Subcutaneous abdominal adipose tissue (tissue), 5 donors: ENCODE data around the gene CRISPLD2.
"Not testable (repeated sequence)": the region's sequence is repeated elsewhere in the genome, so short reads cannot be mapped to it uniquely, and the experiment has no call there.

ENCODE experiments used
- H3K27ac ChIP-seq: one replicate; pipeline ENCODE4 v1.7.0; 2013; ENCODE audit warnings: low read depth, mild to moderate bottlenecking, inconsistent platforms, low read length, moderate library complexity
- H3K27me3 ChIP-seq, 5 donors: one replicate each; pipeline ENCODE4 v1.7.0; 2013; ENCODE audit warnings: low read length in 5 of 5, inconsistent platforms in 1 of 5; ENCODE audit not compliant: control insufficient read depth in 5 of 5, insufficient read depth in 4 of 5
- H3K36me3 ChIP-seq, 5 donors: one replicate each; pipeline ENCODE4 v1.7.0; 2013; ENCODE audit warnings: low read length in 5 of 5; ENCODE audit not compliant: control insufficient read depth in 5 of 5, insufficient read depth in 5 of 5
- H3K4me1 ChIP-seq, 5 donors: one replicate each; pipeline ENCODE4 v1.7.0; 2013; ENCODE audit warnings: low read length in 5 of 5, mild to moderate bottlenecking in 3 of 5, moderate library complexity in 1 of 5; ENCODE audit not compliant: control insufficient read depth in 5 of 5, insufficient read depth in 5 of 5
- H3K4me3 ChIP-seq, 5 donors: one replicate each; pipeline ENCODE4 v1.7.0; 2013; ENCODE audit warnings: low read length in 5 of 5, low read depth in 1 of 5
- H3K9ac ChIP-seq, 5 donors: one replicate each; pipeline ENCODE4 v1.7.0; 2013; ENCODE audit warnings: low read length in 5 of 5, mild to moderate bottlenecking in 4 of 5, moderate library complexity in 3 of 5
- H3K9me3 ChIP-seq, 5 donors: one replicate each; pipeline ENCODE4 v1.7.0; 2013; ENCODE audit warnings: low read length in 5 of 5; ENCODE audit not compliant: control insufficient read depth in 5 of 5
- donor health status: healthy.
- donor health status: healthy.
- donor health status: healthy.
- donor health status: healthy.
- donor health status: healthy.

Gene CRISPLD2

DNA sequence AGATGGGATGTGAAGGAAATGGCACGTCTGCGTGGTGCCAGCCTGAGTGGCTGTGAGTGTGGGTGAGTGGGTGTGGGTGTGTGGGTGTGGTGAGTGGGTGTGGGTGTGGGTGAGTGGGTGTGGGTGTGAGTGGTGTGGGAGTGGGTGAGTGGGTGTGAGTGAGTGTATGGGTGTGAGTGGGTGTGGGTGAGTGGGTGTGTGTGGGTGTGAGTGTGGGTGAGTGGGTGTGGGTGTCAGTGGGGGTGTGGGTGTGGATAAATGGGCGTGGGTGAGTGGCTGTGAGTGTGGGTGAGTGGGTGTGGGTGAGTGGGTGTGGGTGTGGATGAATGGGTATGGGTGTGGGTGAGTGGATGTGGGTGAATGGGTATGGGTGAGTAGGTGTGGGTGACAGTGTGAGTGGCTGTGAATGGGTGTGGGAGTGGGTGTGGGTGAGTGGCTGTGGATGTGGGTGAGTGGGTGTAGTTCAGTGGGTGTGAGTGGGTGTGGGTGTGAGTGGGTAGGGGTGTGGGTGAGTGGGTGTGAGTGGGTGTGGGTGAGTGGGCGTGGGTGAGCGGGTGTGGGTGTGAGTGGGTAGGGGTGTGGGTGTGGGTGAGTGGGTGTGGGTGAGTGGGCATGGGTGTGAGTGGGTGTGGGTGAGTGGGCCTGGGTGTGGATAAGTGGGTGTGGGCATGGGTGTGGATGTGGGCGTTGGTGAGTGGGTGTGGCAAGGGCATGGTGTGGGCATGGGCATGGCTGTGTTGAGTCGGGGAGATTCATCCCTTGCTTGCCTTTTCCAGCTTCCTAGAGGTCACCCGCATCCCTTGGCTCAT lies 110.7 kb downstream of the CRISPLD2 start:
- Histone ChIP-seq H3K27ac (no peak overlapping the region), H3K27me3 (peaks cover 0 to 31% (median 7%) of the 10 kb centered on the region in 5 donors), H3K36me3 (no peaks in the 10 kb centered on the region), H3K9ac (no peak overlapping the region), H3K4me1 (peaks cover 0 to 48% (median 41%) of the 10 kb centered on the region in 5 donors), H3K9me3 (peaks cover 0 to 8% (median 3%) of the 10 kb centered on the region in 5 donors), H3K4me3 (no peak overlapping the region)

DNA sequence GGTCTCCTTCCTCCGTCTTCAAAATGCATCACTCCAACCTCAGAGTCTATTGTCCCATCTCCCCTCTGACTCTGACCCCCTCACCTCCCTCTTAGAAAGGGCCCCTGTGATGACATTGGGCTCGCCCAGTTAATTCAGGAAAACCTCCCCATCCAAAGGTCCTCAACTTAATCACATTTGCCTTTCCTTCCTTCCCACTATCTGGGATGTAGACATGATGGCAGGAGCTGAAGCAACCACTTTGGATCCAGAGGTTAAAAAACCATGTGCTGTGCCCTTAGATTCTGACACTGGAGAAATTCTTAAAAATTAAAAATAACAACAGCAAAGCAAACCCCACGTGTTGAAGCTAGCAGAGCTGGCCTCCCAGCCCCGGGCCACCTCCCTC lies 111.3 kb downstream of the CRISPLD2 start:
- H3K27ac ChIP-seq = no peak overlapping the region
- H3K9me3 ChIP-seq = peaks cover 0 to 8% (median 3%) of the 10 kb centered on the region in 5 donors
- peaks cover 0 to 31% (median 7%) of the 10 kb centered on the region in 5 donors for H3K27me3 ChIP-seq
- H3K4me1 ChIP-seq = peaks cover 0 to 42% (median 37%) of the 10 kb centered on the region in 5 donors
- H3K36me3 ChIP-seq = no peaks in the 10 kb centered on the region
- H3K9ac ChIP-seq = no peak overlapping the region
- no peak overlapping the region for H3K4me3 ChIP-seq

DNA sequence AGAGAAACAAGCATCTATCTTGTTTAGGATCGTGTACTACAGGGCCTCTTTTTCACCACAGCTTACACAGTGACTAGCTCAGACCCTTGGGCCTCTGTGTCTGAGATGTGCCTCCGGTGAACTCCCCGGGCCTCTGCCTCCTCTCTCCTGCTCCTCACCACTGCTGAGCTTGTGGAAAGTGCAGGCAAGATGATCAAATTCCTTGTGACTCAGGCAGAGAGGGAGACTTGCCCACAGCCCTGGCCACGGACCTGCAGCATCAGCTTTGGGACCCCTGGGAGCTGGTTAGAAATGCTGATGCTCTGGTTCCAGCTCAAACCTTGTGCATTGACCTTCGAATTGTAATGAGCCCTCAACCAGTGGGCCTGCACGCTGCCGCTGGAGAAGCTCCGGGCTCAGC lies 111.7 kb downstream of the CRISPLD2 start:
- H3K4me1 ChIP-seq = peaks cover 0 to 42% (median 37%) of the 10 kb centered on the region in 5 donors

DNA sequence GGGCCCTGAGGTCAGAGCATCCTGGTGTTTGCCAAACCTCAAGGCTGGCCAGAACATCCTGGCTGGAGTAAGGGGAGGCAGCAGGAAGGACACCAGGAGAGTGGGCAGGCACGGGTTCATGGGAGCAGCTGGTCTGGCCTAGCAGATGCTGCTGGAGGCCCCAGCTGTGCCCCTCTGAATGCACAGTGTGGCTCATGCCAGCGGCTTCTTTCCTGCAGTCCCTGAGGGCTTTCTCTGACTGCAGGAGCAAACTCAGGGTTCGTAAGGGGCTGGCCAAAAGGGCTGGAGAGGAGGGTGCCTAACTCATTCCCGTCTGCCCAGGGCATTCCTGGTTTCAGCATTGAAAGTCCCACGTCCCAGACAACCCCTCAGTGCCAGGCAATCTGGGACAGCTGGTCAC lies 112.9 kb downstream of the CRISPLD2 start:
- Histone ChIP-seq H3K4me3 (no peak overlapping the region), H3K36me3 (no peaks in the 10 kb centered on the region), H3K9ac (no peak overlapping the region), H3K4me1 (peaks cover 0 to 39% (median 37%) of the 10 kb centered on the region in 5 donors), H3K27ac (no peak overlapping the region), H3K27me3 (peaks cover 0 to 27% (median 7%) of the 10 kb centered on the region in 5 donors), H3K9me3 (peaks cover 0 to 8% (median 3%) of the 10 kb centered on the region in 5 donors)

More for the DNA sequence above, 111.7 kb downstream of the CRISPLD2 start:
- Histone ChIP-seq H3K27ac (no peak overlapping the region), H3K4me3 (no peak overlapping the region), H3K9me3 (peaks cover 0 to 8% (median 3%) of the 10 kb centered on the region in 5 donors), H3K27me3 (peaks cover 0 to 29% (median 7%) of the 10 kb centered on the region in 5 donors), H3K36me3 (no peaks in the 10 kb centered on the region), H3K9ac (no peak overlapping the region)

DNA sequence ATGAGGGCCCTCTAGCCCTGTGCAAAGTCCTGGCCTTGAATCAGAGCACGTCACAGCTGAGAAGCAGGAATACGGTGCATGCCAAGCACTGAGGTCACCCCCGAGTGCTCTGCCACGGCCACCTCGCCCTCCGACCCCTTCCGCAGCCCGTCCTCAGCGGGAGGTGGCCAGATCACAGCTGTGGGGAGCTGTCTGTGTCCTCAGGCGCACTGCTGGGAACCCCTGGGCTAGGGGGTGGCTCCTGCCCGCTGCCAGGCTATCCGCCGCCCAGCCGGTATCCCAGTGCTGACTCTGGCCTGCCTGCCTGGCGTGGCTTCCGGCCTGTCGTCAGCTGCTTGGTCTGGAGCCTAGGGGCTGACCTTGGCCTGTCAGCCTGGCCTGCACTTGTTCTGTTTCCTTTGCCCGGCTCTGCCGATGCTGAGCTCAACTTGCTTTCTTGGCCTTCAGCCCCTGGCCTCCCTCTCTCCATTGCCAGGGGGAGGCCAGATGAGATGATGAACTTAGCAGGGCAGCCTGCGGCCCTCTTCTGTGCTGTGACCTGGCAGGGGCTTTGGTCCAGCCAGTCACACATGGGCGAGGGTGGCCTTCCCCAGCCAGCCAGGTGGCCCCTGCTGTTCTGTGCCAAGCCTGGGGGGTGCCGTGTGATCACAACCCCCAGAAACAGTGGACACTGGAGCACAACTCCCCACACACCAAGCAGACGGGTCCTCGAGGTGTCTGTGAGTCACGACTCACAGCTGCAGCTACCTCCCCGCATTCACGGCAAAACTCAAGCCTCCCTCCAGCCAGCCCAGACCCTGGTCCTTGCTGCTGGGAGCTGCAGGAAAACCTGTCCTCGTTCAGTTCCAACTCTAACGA lies 114.2 kb downstream of the CRISPLD2 start:
- H3K4me3 ChIP-seq = peak overlapping the region in 3 of 5 donors; percentile 29 to 39 (median 38)
- H3K4me1 ChIP-seq = peaks cover 0 to 26% (median 24%) of the 10 kb centered on the region in 5 donors
- peaks cover 0 to 8% (median 3%) of the 10 kb centered on the region in 5 donors for H3K9me3 ChIP-seq
- H3K27me3 ChIP-seq = peaks cover 0 to 16% (median 2%) of the 10 kb centered on the region in 5 donors
- peak overlapping the region in 3 of 5 donors; percentile 53 to 69 (median 67) for H3K9ac ChIP-seq
- H3K36me3 ChIP-seq = no peaks in the 10 kb centered on the region
- H3K27ac ChIP-seq = no peak overlapping the region

DNA sequence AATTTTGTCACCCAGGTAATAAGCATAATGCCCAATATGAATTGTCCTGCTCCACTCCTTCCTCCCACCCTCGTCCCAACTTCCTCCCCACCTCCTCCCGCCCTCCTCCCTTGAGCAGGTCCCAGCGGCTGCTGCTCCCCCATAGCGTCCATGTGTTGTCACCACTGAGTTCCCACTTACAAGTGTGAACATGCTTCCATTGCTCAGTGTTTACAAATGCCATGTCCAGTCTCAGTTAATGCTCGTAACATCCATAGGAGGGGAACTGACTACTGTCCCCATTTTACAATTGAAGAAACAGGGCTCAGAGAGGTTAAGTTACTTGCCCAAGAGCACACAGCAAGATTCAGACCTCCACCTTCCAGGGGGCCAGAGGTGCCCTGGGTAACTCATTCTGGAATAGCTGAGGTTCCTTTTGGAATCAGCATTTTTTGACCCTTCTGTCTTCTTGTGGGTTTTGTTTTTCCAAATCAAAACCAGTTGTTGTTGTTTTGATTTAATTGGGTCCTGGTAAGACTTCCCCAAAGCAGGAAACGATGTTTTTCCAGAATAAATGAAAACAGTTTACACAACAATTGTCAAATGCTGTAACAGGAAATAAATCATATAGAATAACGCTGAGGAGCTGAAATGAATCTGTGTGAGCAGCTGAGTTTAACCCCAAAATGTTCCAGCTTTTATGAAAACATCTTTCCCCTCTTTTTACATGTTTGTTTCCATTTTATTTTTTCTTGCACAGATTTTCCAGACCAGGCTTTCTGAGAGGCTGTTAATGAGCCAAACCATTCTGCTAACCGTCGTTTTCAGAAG lies 117.6 kb downstream of the CRISPLD2 start:
- Histone ChIP-seq H3K27me3 (peaks cover 0 to 3% (median 0%) of the 10 kb centered on the region in 5 donors), H3K4me1 (peaks cover 0 to 20% (median 16%) of the 10 kb centered on the region in 5 donors), H3K4me3 (no peak overlapping the region), H3K27ac (no peak overlapping the region), H3K9me3 (no peaks in the 10 kb centered on the region), H3K36me3 (no peaks in the 10 kb centered on the region), H3K9ac (no peak overlapping the region)

DNA sequence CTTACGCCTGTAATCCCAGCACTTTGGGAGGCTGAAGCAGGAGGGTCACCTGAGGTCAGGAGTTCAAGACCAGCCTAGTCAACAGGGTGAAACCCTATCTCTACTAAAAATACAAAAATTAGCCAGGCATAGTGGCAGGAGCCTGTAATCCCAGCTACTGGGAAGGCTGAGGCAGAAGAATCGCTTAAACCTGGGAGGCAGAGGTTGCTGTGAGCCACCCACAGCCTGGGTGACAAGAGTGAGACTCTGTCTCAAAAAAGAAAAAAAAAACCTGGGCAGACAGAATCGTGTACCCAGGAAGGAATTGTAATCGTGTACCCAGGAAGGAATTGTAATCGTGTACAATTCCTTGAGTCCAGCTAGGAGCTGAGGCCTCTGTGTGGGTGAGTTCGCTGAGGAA lies 118.8 kb downstream of the CRISPLD2 start:
- H3K4me1 ChIP-seq = peaks cover 0 to 17% (median 13%) of the 10 kb centered on the region in 5 donors
- H3K4me3 ChIP-seq, H3K36me3 ChIP-seq, H3K27me3 ChIP-seq, H3K9me3 ChIP-seq, H3K9ac ChIP-seq, H3K27ac ChIP-seq: not testable (repeated sequence)

DNA sequence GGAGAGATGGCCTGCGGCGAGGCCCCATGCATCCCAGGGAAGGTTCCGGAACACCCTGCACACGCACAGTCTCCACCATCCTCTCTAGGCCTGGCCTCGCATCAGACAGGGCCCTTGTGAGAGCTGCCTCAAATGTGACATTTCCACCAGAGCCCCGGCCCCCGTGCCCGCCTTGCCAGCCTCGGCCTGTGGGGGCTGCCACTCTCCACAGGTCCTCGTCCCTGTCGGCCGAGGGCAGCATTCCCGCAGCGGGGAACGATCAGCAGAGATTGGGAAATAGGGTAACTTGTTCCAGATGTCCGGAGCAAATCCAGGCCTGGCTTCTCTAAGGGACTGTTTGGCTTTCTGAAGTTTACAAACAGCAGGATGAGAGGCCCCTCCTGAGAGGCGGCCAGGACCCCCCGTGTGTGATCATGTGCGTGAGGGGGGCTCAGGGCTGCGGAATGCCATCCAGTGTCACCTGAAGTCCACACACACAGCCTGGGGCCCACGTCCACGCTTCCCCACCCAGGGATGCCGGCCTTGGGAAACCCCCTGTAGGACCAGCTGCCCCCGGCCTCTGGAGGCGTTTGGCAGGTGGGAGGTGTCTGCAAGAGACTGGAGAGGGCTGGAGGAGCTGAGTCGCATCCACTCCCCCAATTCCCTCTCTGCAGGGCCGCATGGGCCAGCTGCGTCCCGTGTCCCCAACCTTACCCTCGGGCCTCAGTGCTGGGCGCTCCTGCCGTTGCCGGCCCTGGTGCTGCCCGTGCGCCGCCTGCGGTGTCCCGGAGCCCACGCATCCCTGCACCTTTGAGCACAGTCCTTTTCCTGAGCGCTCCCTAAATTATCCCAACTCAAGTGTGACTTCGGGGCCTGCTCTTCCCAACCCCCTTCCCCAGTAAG lies 121.1 kb downstream of the CRISPLD2 start:
- Histone ChIP-seq H3K36me3 (no peaks in the 10 kb centered on the region), H3K27ac (no peak overlapping the region), H3K27me3 (peaks cover 0 to 5% (median 0%) of the 10 kb centered on the region in 5 donors), H3K4me3 (no peak overlapping the region), H3K9me3 (no peaks in the 10 kb centered on the region), H3K9ac (no peak overlapping the region), H3K4me1 (peaks cover 0 to 8% (median 4%) of the 10 kb centered on the region in 5 donors)

DNA sequence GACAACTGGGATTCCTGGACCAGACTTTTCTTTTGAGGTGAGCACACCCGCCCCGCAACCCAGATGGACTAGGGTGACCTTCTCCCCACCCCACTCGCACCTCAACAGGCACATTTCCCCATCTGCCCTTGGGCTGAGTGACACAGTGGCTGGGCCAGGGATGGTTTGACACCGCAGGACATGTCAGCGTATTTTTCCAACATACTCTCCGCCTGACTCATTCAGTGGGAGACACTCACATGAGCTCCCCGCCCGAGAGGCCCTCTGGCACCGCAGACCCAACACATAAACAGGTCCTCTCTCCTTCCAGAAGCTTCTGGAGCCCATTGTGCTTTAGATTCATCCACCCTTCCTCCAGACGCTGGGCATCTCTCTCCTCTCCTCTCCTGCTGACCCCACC lies 122.1 kb downstream of the CRISPLD2 start:
- no peaks in the 10 kb centered on the region for H3K36me3 ChIP-seq
- peaks cover 0 to 9% (median 4%) of the 10 kb centered on the region in 5 donors for H3K4me1 ChIP-seq
- peaks cover 0 to 5% (median 0%) of the 10 kb centered on the region in 5 donors for H3K27me3 ChIP-seq
- H3K27ac ChIP-seq = no peak overlapping the region
- no peak overlapping the region for H3K4me3 ChIP-seq
- no peak overlapping the region for H3K9ac ChIP-seq
- H3K9me3 ChIP-seq = no peaks in the 10 kb centered on the region
